ENCODE results near the gene HMGXB3.

DNA sequence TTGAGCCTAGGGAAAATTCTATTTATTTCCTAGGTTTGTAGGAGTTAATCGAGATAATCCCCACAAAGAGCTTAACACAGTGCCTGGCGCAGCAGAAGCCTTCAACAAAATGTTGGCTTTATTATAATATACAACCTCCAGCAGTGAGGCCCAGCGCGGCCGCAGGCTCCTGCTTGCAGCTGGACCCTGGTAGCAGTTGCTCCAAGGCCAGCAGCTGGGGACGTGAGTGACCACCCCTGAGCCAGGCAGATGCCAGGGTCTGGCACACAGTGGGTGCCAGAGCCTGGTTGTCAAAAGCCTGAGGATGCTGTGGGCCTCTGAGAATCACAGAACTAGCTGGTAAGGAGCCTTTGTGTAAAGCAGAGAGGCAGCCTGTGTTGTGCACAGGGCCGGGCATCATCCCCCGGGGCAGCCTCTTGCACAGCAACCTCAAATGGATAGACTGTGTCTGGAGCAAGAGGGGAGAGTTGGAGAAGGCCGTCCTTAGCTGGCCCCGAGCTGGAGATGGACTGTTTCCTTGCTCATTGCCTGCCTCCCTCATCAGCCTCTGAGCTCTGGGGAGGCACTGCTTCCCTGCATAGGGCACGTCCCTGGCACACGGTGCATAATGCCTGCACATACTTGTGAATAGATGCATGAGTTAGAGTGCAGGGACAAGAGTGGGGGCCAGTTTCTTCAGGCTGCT is 68.6 kb downstream of the HMGXB3 start:
- TF ChIP-seq, protein P1, sequence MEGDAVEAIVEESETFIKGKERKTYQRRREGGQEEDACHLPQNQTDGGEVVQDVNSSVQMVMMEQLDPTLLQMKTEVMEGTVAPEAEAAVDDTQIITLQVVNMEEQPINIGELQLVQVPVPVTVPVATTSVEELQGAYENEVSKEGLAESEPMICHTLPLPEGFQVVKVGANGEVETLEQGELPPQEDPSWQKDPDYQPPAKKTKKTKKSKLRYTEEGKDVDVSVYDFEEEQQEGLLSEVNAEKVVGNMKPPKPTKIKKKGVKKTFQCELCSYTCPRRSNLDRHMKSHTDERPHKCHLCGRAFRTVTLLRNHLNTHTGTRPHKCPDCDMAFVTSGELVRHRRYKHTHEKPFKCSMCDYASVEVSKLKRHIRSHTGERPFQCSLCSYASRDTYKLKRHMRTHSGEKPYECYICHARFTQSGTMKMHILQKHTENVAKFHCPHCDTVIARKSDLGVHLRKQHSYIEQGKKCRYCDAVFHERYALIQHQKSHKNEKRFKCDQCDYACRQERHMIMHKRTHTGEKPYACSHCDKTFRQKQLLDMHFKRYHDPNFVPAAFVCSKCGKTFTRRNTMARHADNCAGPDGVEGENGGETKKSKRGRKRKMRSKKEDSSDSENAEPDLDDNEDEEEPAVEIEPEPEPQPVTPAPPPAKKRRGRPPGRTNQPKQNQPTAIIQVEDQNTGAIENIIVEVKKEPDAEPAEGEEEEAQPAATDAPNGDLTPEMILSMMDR (IDR thresholded peaks at IDR 0.05) = no peak
- TF ChIP-seq POLR2A (IDR thresholded peaks at IDR 0.05) = no peak
- no peak for TF ChIP-seq EP300 (IDR thresholded peaks at IDR 0.05)
- no peak for TF ChIP-seq POLR2AphosphoS5 (IDR thresholded peaks at IDR 0.05)

All from sigmoid colon (tissue), 4 donors.